GM12878 (cell line): ENCODE measurements around the gene HHIPL1. TPM values are rescaled to one million over a fixed set of nuclear protein-coding genes. Genes with fewer than 3 reads are reported as not detected.

Source experiments
- ATAC-seq: fragments of 200-7000 bp; cut with Tn5 transposase; 3 replicates; pipeline ENCODE4 v1.9.1; 2020; ENCODE audit warnings: mild to moderate bottlenecking, moderate library complexity
- BruUV-seq: library from RNA; stranded (reverse); fragments of 400-500 nt; replicated peaks from 2 replicates; lab custom pipeline; 2021; lab: Mats Ljungman, UMichigan
- CTCF ChIA-PET: fragments of 300-600 bp; sonication (Branson Sonifier 250); formaldehyde crosslinking; extraction: SDS; loops from one replicate; lab custom pipeline; 2021; ENCODE audit warnings: inconsistent platforms; lab: Yijun Ruan, JAX
- POLR2A ChIA-PET: fragments of 350-600 bp; formaldehyde crosslinking; extraction: SDS; loops from one replicate; lab custom pipeline; 2021; ENCODE audit warnings: inconsistent platforms; lab: Charles Lee
- RAD21 ChIA-PET: fragments of 300-600 bp; sonication (Branson Sonifier 250); formaldehyde crosslinking; loops from one replicate; lab custom pipeline; 2023; ENCODE audit warnings: antibody characterized with exemption; ENCODE audit not compliant: unreplicated experiment; lab: Charles Lee
- SMC1A ChIA-PET: fragments of 300-600 bp; sonication (Branson Sonifier 250); formaldehyde crosslinking; loops from one replicate; lab custom pipeline; 2023; ENCODE audit not compliant: unreplicated experiment, uncharacterized antibody; lab: Charles Lee
- DNase-seq: peaks from one replicate; pipeline ENCODE4 v3.0.0-alpha.2; 2011; ENCODE audit warnings: low read depth, low spot score
- FAIRE-seq: peaks from 3 replicates; lab custom pipeline; 2011; peaks lifted over from hg19 to GRCh38; lab: Jason Lieb, UNC
- H2AFZ ChIP-seq: 2 replicates; pipeline ENCODE4 v1.6.0; 2011; ENCODE audit warnings: low read depth, low read length, control low read depth; ENCODE audit not compliant: control insufficient read depth
- H3K27ac ChIP-seq: 2 replicates; pipeline ENCODE4 v1.5.1; 2011; ENCODE audit warnings: control low read depth; ENCODE audit not compliant: control insufficient read depth, insufficient read depth
- H3K27me3 ChIP-seq, 2 experiments: replicated peaks in 1 of 2; 2 replicates each; pipeline versions ENCODE4 v1.6.0 to v1.6.1; 2011; ENCODE audit warnings: low read length in 1 of 2; ENCODE audit not compliant: control insufficient read depth in 2 of 2, insufficient read depth in 2 of 2
- H3K36me3 ChIP-seq, 2 experiments: 2 replicates each; pipeline ENCODE4 v1.5.1; 2011; ENCODE audit warnings: low read length in 1 of 2; ENCODE audit not compliant: control insufficient read depth in 2 of 2, insufficient read depth in 2 of 2
- H3K4me1 ChIP-seq: 2 replicates; pipeline ENCODE4 v1.6.1; 2011; ENCODE audit warnings: mild to moderate bottlenecking, low read length, moderate library complexity, mixed read lengths; ENCODE audit not compliant: control insufficient read depth, insufficient read depth
- H3K4me2 ChIP-seq: 2 replicates; pipeline ENCODE4 v1.6.0; 2011; ENCODE audit warnings: control low read depth; ENCODE audit not compliant: control insufficient read depth, insufficient read depth
- H3K4me3 ChIP-seq: fragments of 200-600 bp; sonication (generic); 2 replicates; pipeline ENCODE4 v1.5.1; 2016
- H3K79me2 ChIP-seq: 2 replicates; pipeline ENCODE4 v1.6.0; 2011; ENCODE audit warnings: low read length; ENCODE audit not compliant: control insufficient read depth, insufficient read depth
- H3K9ac ChIP-seq: 2 replicates; pipeline ENCODE4 v1.8.0; 2011; ENCODE audit warnings: low read length, control low read depth, mixed read lengths; ENCODE audit not compliant: control insufficient read depth, insufficient read depth
- H3K9me3 ChIP-seq: replicated peaks from 3 replicates; pipeline ENCODE4 v1.5.1; 2011; ENCODE audit warnings: mild to moderate bottlenecking, low read length; ENCODE audit not compliant: control insufficient read depth, insufficient read depth
- H4K20me1 ChIP-seq: 2 replicates; pipeline ENCODE4 v1.6.0; 2011; ENCODE audit not compliant: control insufficient read depth, insufficient read depth
- IRF5 ChIP-seq: fragments of 450-650 bp; IDR thresholded peaks from 2 replicates; pipeline ENCODE4 v1.6.1; 2017; ENCODE audit warnings: borderline replicate concordance
- MTA2 ChIP-seq: fragments of 450-650 bp; IDR thresholded peaks from 2 replicates; pipeline ENCODE4 v1.6.1; 2016; ENCODE audit warnings: low read depth, mild to moderate bottlenecking, moderate library complexity
- NR2C1 ChIP-seq: fragments of 450-650 bp; IDR thresholded peaks from 2 replicates; pipeline ENCODE4 v1.6.1; 2017; ENCODE audit warnings: antibody characterized with exemption, mild to moderate bottlenecking, moderate library complexity
- WGBS: methylation state at CpG from one replicate; pipeline ENCODE4 v1.1.6; 2016; ENCODE audit warnings: low lambda C conversion rate; ENCODE audit not compliant: insufficient replicate concordance, insufficient coverage; ENCODE audit errors: missing lambda C conversion rate; 5-methylcytosine and 5-hydroxymethylcytosine counted together
- in situ Hi-C: fragments of 300-500 bp; cut with MboI; formaldehyde crosslinking; loops from 9 replicates; pipeline ENCODE4 v1.14.3; 2018; ENCODE audit warnings: mixed read lengths
- intact Hi-C: fragments of 100-400 bp; cut with micrococcal nuclease; formaldehyde crosslinking; loops from one replicate; pipeline ENCODE4 v1.14.2; 2022; ENCODE audit not compliant: unreplicated experiment
- polyA plus RNA-seq, 11 experiments: library from polyadenylated mRNA; depleted of rRNA in 4 of 11; unstranded in 6 of 11; stranded (reverse) in 5 of 11; fragments of >200 nt; fragmentation: Nextera tagmentation in 4 of 11; fragmentation: Illumina TruSeq in 1 of 11; extraction: Ambion mirVana in 4 of 11; extraction: Trizol in 1 of 11; gene quantifications; 1 replicate in 1 of 11; 2 replicates in 10 of 11; pipeline versions ENCODE4 v1.2.1 to v1.2.3, GENCODE V29; 2011 to 2016; ENCODE audit warnings: inconsistent platforms in 2 of 11, missing spikeins in 2 of 11, low read depth in 1 of 11
- total RNA-seq, 4 experiments: library from RNA; depleted of rRNA in 3 of 4; stranded (reverse); fragments of >200 nt in 3 of 4; fragmentation: Illumina TruSeq in 1 of 4; extraction: Trizol in 1 of 4; gene quantifications; 2 replicates each; pipeline versions ENCODE4 v1.2.1 to v1.2.3, GENCODE V29; 2013 to 2021
- TF ChIP-seq, protein P1 (sequence below): fragments of 450-650 bp; IDR thresholded peaks from 2 replicates; pipeline ENCODE4 v1.6.1; 2017; ENCODE audit warnings: antibody characterized with exemption, mild to moderate bottlenecking, moderate library complexity

HHIPL1 gene
- total and polyA plus RNA-seq, 10 of the 15 experiments (the other 5 are each of a cell fraction or from before 2014, with no cell fraction given) = 0.09 TPM; not detected in 9

DNA sequence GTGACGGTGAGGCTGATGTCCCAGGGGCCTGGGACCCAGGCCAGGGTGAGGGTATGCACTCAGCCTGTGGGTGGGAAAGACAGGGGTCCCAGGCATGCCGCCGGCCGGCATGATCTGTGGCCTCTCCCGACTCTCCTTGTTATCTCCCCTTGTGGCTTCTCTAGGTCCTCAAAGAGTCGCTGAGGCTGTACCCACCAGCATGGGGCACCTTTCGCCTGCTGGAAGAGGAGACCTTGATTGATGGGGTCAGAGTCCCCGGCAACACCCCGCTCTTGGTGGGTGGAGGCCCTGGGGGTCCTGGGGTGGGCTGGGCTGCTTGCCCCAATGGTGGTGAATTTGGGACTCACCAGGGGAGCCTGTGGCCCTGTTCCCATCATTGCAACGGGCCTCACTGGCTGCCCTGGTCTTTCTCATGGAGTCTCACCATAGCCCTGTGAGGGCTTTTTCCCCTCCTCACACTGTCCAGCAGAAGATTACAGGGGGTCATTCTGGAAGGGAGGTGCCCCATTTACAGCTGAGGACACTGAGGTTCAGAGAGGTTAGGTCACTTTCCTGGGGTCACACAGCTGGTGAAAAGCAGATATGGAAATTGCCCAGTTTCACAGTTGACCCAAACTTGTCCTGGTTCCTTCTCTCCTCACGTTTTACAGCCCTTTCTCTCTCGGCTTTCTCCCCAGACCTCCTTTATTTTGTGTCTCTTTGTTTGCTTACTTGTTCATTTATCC, 77.0 kb downstream of the HHIPL1 start:
- Histone ChIP-seq H3K4me1 (peaks cover 10% of the 10 kb centered on the region), H3K9me3 (no peaks in the 10 kb centered on the region)
- RAD21 ChIA-PET = interaction anchor here (1.3 kb wide), 1 partner anchor 38 kb away, joined by 6 read pairs; the partner anchor contains the start of gene CYP46A1
- DNase-seq (no peak), ATAC-seq (no peak)
- TF ChIP-seq NR2C1 = no peak
- TF ChIP-seq, protein P1, sequence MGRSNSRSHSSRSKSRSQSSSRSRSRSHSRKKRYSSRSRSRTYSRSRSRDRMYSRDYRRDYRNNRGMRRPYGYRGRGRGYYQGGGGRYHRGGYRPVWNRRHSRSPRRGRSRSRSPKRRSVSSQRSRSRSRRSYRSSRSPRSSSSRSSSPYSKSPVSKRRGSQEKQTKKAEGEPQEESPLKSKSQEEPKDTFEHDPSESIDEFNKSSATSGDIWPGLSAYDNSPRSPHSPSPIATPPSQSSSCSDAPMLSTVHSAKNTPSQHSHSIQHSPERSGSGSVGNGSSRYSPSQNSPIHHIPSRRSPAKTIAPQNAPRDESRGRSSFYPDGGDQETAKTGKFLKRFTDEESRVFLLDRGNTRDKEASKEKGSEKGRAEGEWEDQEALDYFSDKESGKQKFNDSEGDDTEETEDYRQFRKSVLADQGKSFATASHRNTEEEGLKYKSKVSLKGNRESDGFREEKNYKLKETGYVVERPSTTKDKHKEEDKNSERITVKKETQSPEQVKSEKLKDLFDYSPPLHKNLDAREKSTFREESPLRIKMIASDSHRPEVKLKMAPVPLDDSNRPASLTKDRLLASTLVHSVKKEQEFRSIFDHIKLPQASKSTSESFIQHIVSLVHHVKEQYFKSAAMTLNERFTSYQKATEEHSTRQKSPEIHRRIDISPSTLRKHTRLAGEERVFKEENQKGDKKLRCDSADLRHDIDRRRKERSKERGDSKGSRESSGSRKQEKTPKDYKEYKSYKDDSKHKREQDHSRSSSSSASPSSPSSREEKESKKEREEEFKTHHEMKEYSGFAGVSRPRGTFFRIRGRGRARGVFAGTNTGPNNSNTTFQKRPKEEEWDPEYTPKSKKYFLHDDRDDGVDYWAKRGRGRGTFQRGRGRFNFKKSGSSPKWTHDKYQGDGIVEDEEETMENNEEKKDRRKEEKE = no peak
- TF ChIP-seq IRF5 = no peak
- TF ChIP-seq MTA2 = no peak
- TF ChIP-seq, all 136 proteins: peak for 0
- Histone ChIP-seq H2AFZ (no peak overlapping the region), H3K4me2 (no peak overlapping the region), H3K9ac (no peak overlapping the region), H3K4me3 (no peak overlapping the region), H3K27me3 (no peaks in the 10 kb centered on the region; a peak in 1 of 4 replicates), H4K20me1 (no peaks in the 10 kb centered on the region), H3K79me2 (no peaks in the 10 kb centered on the region), H3K36me3 (no peaks in the 10 kb centered on the region), H3K27ac (no peak overlapping the region)
- POLR2A ChIA-PET = no interaction called here
- in situ Hi-C loops = no loop called here
- SMC1A ChIA-PET = no interaction called here
- FAIRE-seq = no peak
- WGBS = 52% methylated on average over 12 of the region's 12 CpGs
- CTCF ChIA-PET = interaction anchor here (1.4 kb wide), 1 partner anchor 38 kb away, joined by 3 read pairs; the partner anchor contains the start of gene CYP46A1
- intact Hi-C loops = no loop called here
- no TSS peak for BruUV-seq
